ENCODE measurements around the gene THRB.

DNA sequence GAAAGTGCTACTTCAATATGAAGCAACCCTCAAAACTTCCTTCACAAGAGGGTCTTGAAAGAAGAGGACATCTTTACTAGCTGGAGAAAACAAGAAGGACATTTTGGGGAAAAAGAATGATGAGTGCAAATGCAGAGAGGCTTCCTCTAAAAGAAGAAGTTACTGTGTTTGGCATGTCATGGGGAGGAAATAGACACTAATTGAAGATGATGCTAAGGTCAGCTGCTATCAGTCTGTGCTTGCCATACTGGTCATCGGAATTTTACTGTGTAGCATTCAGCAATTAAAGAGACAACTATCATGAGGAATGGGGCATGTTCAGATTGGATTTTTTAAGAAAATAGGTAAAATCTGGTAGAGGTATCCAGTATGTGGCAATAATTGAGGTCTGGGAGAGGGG lies 60.0 kb downstream of the THRB start:
- TF ChIP-seq POLR2AphosphoS5 (IDR thresholded peaks at IDR 0.05; ENCODE audit: borderline replicate concordance, low read depth, low read length): no peak
- TF ChIP-seq EZH2 (IDR thresholded peaks at IDR 0.05): no peak
